Dermis microvascular lymphatic vessel endothelial cell (primary cell): ENCODE data around the gene FN3KRP. TPM values are rescaled to one million over a fixed set of nuclear protein-coding genes. Genes with fewer than 3 reads are reported as not detected.
A peak's percentile ranks its signal among the peaks of the same experiment; 100 is the strongest.

ENCODE experiments used
- DNase-seq, 2 donors: peaks; one replicate each; pipeline versions ENCODE4 v3.0.0 to v3.0.0-alpha.2; 2010; ENCODE audit warnings: low read depth in 2 of 2
- total RNA-seq: library from RNA; depleted of rRNA; stranded (reverse); fragments of >200 nt; gene quantifications from 2 replicates; pipeline ENCODE4 v1.2.1, GENCODE V29; 2014

FN3KRP gene
- 16.7 and 21.0 TPM in 2 replicates for total RNA-seq

GRCh38 chr17:82716203-82717010 is at the start of gene FN3KRP:
Gene FN3KRP, plus strand, starts transcription at chr17:82716706. Its CDS starts 50 bp downstream, at chr17:82716756.
- DNase-seq = peak; percentile 85 to 96

GRCh38 chr17:82666931-82667667 is 49.4 kb upstream of the FN3KRP start:
- DNase-seq = no peak

- DNase-seq = no peak
Observed at GRCh38 chr17:82667668-82668000, 48.9 kb upstream of the FN3KRP start.

GRCh38 chr17:82668024-82668630 is 48.4 kb upstream of the FN3KRP start:
- DNase-seq = no peak

GRCh38 chr17:82668631-82669099 is 47.8 kb upstream of the FN3KRP start:
- peak in 1 of 2 donors; percentile 66 for DNase-seq

GRCh38 chr17:82670661-82671450 is 45.6 kb upstream of the FN3KRP start:
- DNase-seq = no peak

- peak; percentile 18 to 23 for DNase-seq
Observed at GRCh38 chr17:82674656-82675475, 41.6 kb upstream of the FN3KRP start.

GRCh38 chr17:82675476-82676245 is 40.8 kb upstream of the FN3KRP start:
- DNase-seq = no peak

GRCh38 chr17:82677353-82677925 is 39.1 kb upstream of the FN3KRP start:
- DNase-seq = no peak

GRCh38 chr17:82678265-82678891 is 38.1 kb upstream of the FN3KRP start:
- no peak for DNase-seq

GRCh38 chr17:82679586-82680465 is 36.7 kb upstream of the FN3KRP start:
- no peak for DNase-seq

- no peak for DNase-seq
Observed at GRCh38 chr17:82681547-82681946, 35.0 kb upstream of the FN3KRP start.

GRCh38 chr17:82683534-82683933 is 33.0 kb upstream of the FN3KRP start:
- no peak for DNase-seq

- DNase-seq = no peak
Observed at GRCh38 chr17:82684228-82684841, 32.2 kb upstream of the FN3KRP start.

- no peak for DNase-seq
Observed at GRCh38 chr17:82685291-82685690, 31.2 kb upstream of the FN3KRP start.

- no peak for DNase-seq
Observed at GRCh38 chr17:82686366-82687324, 29.9 kb upstream of the FN3KRP start.
